ENCODE results near the gene MRPL14.

Gene MRPL14

DNA sequence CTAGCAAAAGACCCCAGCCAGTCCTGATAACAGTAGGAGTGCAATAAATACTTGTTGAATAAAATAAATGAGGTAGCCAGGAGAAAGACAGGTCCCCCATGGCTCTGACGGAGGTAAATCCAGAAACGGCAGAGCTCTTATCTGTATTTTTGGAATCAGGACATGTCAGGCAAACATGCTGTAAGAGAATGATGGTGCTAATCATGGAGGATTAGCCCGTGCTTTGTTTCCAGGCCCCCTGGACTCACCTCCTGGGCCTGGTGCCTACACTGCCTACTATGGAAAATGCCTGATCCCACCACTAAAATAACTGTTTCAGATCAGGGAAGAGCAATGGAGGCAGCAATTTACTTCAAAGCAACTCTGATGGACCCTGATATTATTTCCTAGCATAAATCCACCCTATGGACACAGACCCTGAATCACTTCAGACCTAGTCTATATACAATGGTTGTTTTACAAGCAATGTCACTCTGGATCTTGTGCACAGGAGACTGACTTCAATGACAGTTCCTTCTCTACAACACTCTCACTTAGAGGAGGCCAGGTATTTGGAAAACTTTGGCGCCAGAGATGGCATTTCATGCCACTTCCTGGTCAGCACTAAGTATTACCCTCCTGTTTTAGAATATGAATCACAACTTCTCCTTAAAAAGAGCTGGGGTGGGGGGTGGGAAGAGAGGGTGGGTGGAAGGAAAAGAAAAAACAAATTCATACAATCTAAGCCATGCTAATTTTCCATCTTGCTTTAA is 6.4 kb downstream of the MRPL14 start:
- no peak for DNase-seq

DNA sequence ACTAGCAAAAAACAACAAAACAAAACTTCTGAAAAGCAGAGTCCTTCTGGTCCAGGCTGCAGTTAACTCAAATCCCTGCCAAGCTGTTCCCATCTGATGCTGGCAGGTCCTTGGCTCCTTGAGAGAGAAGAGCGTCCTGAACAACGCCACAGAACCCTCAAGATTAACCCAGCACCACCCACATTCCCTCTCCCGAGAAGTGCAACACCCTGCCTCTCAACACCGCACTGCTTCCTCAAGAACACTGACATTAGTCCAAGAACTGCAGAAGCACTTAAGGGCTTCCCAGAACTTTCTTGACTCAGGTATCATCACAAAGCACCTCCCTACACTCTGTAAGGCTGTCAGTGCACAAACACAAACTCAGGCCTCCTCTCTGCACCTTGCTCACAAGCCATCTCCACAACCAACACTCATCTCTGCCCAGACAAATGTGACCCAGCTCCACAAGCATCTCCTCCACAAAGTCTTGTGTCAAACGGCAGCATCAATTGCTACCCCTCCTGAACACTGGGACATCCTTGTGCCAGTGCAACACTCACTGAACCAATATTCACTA is 7.5 kb downstream of the MRPL14 start:
- no peak for DNase-seq

DNA sequence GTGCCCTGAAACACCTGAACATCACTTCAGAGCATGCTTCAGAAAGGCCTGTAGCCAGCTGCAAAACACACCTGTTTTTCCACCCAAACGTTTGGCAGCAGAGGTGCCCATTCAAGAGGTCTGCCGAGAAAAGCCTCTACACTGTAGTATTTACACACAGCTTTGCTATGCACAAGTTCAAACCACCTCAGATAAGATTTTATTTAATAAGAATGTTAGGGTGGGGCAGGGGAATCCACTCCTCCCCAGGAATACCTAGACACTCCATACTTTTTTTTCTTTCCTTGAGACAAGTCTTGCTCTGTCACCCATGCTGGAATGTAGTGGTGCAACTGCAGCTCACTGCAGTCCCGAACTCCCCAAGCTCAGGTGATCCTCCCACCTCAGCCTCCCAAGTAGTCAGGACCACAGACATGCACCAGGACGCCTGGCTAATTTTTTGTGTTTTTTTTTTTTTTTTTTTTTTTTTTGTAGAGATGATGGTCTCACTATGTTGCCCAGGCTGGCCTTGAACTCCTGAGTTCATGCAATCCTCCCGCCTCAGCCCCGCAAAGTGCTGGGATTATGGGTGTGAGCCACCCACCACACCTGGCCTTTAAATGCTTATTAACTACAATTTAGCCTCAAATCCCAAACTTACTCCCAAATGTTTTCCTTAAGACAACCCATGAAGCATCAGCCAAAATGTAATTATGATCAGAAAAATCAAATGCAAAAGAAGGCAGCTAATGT is 9.7 kb downstream of the MRPL14 start:
- no peak for DNase-seq

DNA sequence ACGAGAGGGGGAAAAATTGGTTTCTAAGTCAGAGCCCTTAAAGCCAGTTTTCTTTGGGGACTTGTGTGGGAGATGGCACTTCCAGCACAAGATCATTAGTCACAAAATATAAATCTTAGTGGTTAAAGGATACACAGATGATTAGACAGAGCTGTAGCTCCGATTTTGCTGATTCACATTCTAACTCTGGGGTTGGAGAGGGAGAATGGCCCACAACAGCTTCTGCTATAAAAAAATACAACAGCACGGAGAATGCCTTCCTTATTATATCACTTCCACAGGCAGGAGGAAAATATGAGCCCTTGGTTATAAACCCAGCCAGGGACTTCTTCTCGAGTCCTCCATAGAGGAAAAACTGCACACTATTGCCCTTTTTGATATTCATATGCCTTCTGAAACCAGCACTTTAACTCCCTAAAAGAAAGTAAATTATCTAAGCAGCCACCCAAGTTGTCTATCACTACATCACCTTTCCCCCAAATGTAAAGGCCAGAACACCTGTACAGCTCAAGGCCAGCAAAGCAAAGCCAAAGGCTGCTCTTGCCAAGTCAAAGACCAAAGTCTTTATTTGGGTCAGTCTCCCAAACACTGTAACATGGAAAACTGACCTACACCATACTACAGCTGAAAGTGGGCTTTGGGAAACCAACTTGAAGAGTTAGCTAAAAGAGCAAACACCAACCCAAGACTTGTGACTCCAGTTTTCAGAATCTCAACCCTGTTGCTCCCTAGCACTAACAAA is 10.4 kb downstream of the MRPL14 start:
- DNase-seq, result no peak

DNA sequence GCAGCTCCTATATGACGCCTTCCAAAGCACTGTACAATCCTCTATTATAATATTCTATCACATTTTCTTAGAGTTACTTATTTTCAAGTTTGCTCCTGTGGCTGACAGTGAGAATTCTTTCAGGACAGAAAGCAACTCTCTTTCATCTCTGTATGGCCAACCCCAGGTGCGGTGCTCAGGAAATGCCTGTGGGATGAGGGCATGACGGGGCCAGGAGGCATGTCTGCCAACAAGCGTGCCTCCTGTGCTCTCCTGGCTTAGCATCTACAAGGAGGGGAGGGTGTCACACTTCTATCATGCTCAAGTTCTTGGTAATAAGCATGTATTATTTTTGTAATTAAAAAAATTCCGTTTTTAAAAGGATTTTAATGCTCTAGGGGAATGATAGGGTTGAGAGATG is 11.4 kb downstream of the MRPL14 start:
- DNase-seq, result no peak

DNA sequence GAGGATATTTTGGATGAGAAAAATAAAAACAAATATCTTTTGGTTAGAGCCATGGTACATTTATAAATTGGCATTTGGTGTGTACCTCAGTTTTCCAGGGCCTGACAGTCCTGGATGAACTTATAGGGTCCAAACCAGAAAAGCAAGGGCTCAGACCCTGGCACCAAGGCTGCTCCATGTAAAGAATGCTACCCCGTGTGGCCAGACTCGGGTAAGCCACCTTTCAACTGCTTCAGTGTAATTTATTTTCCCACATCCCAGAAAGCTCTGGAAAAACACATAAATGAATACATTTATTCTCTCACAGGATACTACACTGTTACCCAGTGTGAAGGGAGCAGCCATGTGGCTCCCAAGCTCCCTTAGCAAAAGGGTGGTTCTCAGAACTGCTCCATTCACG is 13.8 kb downstream of the MRPL14 start:
- no peak for DNase-seq

DNA sequence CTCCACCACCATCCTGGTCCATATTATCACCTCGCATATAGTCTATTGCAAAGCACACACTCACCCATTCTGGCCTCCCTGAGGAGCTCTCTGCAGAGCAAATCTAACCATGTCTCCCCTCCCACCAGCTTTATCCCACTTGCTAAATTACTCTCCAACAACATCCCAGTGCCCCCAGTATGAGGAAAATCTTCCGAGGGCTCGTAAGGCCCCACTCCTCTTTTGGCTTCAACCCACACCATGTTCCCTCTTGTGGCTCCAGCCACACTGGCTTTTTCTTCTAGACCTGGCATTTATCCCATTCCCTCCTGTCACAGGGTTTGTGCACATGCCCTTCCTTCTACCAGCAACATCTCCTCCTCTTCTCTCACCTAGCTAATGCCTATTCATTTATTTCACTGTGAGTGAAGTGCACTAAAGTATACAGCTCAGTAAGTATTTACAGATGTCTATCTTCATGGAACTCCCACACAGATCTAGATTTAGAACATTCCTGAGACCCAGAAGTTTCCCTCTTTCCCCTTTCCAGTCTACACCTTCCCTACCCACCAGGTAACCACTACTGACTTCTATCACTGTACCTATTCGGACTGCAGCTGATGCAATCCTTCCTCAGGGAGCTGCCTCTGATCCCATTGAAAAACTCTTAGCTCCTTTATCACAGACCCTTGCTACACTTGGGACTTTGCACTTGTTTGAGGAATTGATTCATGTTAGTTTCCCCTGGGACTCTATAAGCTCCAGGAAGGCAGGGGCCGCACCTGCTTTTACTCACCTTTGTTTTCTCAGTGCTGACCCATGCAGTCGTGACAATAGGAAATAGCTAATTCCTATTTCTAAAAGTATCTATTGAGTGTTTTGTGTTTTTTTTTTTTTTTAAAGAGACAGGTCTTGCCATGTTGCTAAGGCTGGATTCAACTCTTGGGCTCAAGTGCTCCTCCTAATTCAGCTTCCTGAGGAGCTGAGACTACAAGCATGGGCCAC is 15.5 kb downstream of the MRPL14 start:
- no peak for DNase-seq

DNA sequence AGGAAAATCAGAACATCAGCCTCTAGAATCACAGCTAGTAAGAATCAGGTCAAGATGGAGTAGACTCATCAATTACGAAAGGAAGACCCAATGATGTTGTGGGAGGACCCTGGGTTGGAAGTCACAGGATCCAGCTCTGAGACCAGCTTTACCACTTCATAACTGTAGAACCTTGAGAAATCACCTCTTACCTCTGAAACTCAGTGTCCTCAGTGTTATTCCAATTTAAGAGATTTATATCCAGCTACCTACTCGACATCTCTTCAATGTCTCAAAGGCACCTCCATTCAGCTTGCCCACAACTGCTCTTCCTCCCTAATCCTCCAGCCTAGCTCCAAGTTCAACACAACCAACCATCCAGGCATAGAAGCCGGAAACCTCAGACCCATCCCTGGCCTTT is 16.3 kb downstream of the MRPL14 start:
- no peak for DNase-seq

DNA sequence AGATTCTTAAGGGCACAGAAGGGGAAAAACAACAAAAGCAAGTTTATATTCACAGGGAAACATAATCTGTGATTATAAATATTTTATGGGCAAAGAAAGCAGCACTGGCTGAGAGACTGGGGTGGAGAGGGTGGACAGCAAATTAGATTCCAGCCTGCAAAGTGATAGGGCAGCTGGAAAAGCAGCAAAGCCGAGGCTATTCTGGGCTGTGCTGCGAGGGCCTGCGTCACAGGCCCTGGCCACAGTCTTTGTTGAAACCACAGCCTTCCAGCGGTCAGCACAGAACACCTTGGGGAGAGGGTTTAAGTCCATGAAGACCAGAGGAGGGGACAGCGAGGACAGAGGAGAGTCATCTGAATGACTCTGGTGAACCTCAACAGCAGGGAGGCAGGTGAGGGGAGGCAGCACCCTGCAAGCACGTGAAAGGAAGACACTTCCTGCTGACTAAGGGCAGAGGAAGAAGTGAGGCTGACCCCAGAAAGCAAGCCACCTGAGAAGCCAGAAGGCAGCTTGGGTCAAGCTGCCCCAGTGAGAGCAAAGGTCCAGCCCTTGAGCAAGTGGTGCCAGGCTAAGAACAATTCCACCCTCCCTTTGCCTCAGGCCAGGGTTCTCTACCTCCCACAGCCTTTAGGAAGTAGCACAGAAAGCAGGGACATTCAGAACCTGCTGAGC is 17.1 kb downstream of the MRPL14 start:
- no peak for DNase-seq

DNA sequence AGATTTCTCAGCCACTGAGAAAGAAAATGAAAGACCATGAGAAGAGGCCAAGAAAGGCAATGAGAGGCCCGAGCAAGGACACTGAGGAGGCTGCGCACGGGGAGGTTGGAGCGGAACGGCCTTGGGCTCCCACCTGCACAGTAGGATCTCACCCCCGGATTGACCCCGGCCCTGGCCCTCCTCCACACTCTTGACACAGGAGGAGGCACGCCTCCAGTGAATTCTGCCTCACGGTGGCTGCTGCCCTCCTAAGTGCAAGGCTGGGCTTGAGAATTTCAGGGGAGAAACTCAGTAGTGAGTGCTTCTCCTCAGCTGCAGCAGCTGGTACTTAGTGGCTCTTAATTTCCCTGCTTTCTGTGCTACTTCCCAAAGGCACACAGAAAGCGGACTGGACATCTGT is 18.0 kb downstream of the MRPL14 start:
- DNase-seq, result no peak

DNA sequence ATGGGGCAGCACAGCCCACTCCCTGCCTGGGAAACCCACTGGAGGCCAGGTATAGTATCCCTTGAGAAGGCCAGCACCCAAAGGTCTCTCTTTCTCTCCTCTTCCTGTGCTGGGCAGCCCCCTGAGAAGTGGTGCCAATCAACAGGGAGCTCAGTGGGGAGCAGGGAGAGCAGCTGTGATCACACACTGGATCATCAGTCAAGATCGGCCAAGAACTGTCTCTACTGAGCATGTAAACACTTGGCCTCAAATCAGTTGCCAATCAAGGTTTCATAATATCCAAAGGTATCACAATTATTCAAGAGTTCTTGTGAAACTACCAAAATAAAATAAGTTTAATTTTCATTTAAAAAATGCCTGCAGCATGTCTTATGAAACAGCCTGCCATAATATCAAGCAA is 18.8 kb downstream of the MRPL14 start:
- DNase-seq, result no peak

DNA sequence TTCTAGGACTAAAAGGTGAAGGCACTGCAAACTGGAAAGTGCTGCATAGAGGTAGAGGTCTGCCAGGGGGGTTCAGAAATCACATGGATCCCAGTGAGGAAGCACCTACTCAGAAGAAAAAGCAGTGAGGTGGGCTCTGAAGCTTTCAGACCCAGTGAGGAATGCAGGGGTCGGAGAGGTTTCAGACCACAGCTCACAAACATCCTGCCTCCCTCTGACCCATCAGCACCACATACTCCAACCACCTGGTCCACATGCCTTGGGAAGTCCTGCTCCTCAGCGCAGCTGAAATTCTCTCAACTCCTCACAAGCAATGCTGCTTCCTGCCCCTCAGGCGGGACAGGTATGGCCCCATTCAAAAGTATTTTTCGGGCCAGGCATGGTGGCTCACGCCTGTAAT is 20.2 kb downstream of the MRPL14 start:
- no peak for DNase-seq

DNA sequence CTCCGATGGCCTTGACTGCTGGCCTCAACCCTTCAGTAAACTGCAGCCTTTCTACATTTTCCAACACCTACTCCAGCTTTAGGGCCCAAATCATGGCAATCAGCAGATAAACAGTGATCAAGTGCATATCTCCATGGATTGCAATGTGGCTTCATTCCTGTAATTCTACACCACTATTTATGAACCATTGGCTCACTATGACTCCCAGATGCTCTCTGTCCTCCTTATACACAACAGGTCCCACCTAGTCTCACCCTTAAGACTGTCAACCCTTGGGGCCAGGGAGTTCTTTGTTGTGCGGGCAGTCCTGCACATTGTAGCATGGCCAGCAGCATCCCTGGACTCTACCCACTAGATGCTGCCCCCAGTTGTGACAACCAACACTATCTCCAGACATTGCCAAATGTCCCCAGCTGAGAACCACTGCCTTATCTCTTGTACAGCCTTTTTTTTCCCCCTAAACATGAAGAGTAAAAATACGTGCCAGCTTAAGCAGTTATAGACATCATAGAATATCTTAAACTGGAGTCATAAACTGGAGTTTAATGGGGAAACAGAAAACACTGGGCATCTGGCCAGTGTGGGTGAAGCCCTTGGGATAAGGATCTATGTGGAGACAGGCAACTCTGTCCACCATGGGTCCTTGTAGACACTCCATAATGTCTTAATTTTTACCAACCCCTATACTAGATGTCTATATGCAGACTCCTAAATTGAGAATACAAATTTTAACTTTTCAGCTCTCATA is 21.1 kb downstream of the MRPL14 start:
- DNase-seq, result no peak

DNA sequence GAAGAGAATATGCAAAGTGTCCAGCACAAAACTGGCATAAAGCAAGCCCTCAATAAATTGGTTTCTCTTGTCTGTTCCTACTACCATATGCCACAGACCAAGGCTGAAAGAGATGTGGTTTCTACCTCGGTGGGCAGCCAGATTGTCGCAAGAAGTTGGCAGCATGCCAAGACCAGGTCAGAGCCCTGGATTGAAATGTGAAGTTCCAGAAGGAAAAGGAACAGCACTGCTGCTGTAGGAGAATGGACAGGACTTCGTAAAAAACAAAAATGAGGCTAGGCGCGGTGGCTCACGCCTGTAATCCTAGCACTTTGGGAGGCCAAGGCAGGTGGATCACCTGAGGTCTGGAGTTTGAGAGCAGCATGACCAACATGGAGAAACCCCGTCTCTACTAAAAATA is 22.1 kb downstream of the MRPL14 start:
- no peak for DNase-seq

DNA sequence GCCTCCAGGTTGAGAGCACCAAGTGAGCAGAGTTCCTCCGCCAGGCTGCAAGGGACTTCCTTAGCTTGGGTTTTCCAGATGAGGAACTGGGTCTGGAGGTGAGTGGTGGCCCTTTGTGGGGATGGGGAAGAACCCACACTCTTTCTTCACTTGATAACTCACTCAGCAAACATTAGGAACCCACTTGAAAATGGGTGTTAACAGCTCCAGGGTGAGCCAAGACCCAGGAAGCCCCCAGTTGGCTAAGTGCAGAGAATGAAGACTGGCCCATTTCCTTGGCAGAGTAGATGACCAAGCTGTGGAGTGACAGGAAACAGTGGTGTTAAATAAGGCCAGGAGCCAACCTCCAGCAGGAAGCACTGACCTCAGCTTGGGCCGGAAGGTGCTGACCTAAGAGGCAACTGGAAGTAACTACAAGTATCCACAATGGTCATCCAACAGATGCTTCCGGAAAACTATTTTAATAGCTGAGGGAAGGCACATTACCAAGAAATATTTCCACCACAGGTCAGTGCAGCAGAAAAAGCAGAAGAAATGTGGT is 22.7 kb downstream of the MRPL14 start:
- no peak for DNase-seq

DNA sequence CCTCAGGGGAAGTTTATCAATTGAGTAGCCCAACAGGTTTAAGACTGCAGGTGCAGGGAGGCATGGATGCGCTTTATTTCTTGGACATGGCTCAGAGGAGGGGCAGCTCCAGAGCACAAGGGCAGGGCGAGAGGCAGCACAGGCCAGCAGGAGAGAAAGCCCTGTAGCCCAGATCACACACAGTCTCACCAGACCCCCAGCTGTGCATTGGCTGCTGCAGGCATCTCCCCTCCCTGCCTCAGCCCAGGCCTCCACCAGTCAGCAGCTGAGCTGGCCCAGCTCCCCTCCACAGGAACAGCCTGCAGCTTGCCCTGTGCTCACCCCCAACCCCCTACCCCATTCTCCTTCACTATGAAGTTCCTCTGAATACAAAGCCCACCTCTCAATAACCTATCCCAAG is 24.7 kb downstream of the MRPL14 start:
- no peak for DNase-seq

DNA sequence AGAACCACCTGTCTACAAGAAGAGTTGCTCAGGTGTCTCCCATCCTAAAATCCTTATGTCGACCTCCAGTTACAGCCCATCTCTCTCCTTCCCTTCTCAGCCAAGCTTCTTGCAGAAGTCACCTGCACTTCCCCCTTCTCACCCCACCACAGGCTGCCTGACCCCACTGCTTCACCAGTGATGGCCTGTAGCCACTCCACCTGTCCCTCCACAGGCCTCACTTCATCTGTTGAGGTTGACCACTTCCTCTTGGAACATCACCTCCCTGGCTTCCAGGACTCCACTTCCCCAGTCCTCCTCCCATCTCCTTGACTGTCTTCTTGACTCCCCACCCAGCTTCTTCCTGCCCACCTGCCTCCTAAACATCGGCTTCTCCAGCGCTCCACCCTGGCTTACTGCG is 25.4 kb downstream of the MRPL14 start:
- no peak for DNase-seq

DNA sequence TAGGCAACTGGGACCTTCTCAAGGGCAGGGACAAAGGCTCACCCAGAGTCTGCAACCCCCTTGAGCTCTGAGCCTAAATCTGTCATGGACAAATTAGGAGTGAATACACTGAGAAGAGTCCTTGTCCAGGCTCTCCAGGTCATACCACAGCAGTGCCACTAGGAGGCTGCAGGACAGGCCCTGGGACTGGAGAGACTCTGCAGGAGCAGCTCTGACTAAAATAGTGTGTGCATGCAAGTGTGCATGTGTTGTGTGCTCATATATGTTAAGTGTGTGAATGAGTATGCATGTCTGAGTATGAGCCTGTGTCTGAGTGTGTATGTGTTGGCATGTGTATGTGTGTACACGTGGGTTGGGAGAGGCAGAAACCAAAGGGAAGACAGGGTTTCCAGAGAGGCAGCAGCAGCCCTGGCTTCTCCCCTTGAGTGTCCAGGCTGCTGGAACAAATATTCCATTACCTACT is 27.1 kb downstream of the MRPL14 start:
- DNase-seq, result no peak

DNA sequence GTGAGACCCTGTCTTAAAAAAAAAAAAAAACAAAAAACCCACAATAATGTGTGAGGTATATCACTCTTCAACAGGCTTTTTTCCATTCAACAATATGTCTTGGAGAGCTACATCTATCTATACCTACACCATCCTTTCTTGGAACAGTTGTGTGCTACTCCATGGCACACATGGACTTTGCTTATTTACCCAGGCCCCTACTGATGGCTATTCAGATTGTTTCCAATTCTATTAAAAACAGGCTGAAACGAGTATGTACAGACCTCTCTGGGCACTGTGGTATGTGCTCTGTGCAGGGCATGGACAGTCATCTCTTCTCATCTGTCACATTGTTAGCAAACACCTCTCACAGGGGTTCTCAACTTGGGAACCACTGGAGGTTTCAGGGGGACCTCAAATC is 28.1 kb downstream of the MRPL14 start:
- no peak for DNase-seq

DNA sequence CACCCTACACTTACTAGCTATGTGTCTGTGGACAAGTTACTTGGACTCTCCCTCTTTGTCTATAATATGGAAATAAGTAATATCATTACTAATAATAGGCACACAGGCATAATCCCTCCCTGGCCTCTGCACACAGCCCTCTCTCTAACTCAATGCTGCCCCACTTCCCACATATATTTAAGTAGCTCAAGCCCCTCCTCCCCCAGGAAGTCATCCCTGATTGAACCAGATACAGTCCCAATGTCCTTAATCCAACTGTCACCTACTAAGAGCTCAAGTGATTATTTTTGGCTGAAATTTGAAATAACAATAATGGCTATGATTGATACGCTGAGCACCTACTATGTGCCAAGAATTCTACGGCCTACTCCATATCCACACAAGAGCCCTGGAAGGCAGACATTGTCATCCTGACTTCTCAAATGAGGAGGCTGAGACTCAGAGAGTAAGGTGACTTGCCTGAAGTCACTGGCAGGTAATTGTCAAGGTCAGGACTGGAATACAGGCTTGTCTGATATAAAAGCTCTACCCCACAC is 29.4 kb downstream of the MRPL14 start:
- no peak for DNase-seq
